Measurements from ENCODE around the gene RAVER1.
"Not testable (repeated sequence)": the region's sequence is repeated elsewhere in the genome, so short reads cannot be mapped to it uniquely, and the experiment has no call there.

RAVER1 gene

GRCh38 chr19:10289167-10289835 lies 44.0 kb downstream of the RAVER1 start:
- peak; percentile 39 for DNase-seq

GRCh38 chr19:10288662-10289166 lies 44.6 kb downstream of the RAVER1 start:
- no peak for DNase-seq

GRCh38 chr19:10286803-10287737 lies 46.3 kb downstream of the RAVER1 start, which contains the start of gene ICAM4:
TSS of gene ICAM4 (plus strand) at chr19:10286955. CDS start at chr19:10287013, 58 bp downstream.
- DNase-seq = no peak

- no peak for DNase-seq
Measured at GRCh38 chr19:10285393-10285792, 47.9 kb downstream of the RAVER1 start.

- no peak for DNase-seq
Measured at GRCh38 chr19:10284960-10285278, 48.4 kb downstream of the RAVER1 start.

GRCh38 chr19:10284065-10284959 lies 49.0 kb downstream of the RAVER1 start:
- DNase-seq = no peak

GRCh38 chr19:10283301-10284064 lies 49.8 kb downstream of the RAVER1 start:
- no peak for DNase-seq

- DNase-seq = not testable (repeated sequence)
Measured at GRCh38 chr19:10282043-10282442, 51.3 kb downstream of the RAVER1 start.

GRCh38 chr19:10279737-10280442 lies 53.4 kb downstream of the RAVER1 start:
- DNase-seq = no peak

- no peak for DNase-seq
Measured at GRCh38 chr19:10278935-10279334, 54.4 kb downstream of the RAVER1 start.

GRCh38 chr19:10277795-10278589 lies 55.3 kb downstream of the RAVER1 start:
- DNase-seq = no peak

GRCh38 chr19:10274589-10274988 lies 58.7 kb downstream of the RAVER1 start:
- DNase-seq = no peak

- DNase-seq = no peak
Measured at GRCh38 chr19:10271543-10272086, 61.7 kb downstream of the RAVER1 start.

GRCh38 chr19:10270616-10271394 lies 62.5 kb downstream of the RAVER1 start, which contains the start of gene ICAM1:
TSS of gene ICAM1 (plus strand) at chr19:10271120. CDS start at chr19:10271160, 40 bp downstream.
- no peak for DNase-seq

- no peak for DNase-seq
Measured at GRCh38 chr19:10270180-10270615, 63.1 kb downstream of the RAVER1 start.

- DNase-seq = no peak
Measured at GRCh38 chr19:10269333-10270179, 63.8 kb downstream of the RAVER1 start.

GRCh38 chr19:10268071-10268470 lies 65.3 kb downstream of the RAVER1 start:
- no peak for DNase-seq

- no peak for DNase-seq
Measured at GRCh38 chr19:10266706-10267105, 66.6 kb downstream of the RAVER1 start.
